Stimulated activated CD8-positive, alpha-beta memory T cell treated with anti-CD3 and anti-CD28 coated beads, Interleukin-15, amount 100 ng/mL, for 4 hours (primary cell): ENCODE measurements around the gene BEGAIN.

Source experiments
- DNase-seq, 2 donors: peaks; one replicate each; pipeline ENCODE4 v3.0.0-alpha.2; 2020; ENCODE audit warnings: low read depth in 2 of 2

The BEGAIN gene

DNA sequence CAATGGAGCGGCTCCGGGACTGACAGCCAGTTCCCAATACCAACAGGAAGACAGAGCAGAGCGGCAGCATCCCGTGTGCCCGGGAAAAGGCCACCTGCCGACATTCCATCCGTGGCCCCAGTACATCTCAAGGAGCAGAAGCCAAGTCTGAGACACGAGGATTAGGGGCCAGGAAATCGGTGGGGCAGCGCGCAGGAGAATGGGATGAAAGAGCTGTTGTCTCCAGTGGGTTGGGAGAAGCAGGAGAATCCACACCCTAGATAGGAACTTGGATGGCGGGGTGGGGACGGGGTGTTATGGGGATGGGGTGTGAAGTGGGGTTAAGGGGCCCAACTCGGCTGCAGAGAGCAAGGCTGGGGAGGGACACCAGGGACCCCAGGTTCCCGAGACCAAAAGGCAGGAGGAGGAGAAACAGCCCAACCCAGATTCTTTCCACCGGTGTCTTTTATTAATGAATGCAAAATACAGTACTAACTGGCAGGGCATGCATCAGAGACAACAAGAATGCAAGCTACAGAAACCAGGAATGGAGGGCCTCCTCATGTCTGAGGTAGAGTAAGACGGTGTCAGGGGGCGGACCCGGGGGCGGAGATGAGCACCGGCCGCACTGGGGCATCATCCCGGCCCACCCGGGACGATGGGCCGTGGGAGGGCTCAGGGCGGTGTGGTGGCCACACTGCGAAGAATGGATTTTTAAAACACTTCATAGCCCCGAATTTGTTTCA is 50.3 kb downstream of the BEGAIN start:
- DNase-seq, result no peak

GRCh38 chr14:100536121-100536510 is 51.1 kb downstream of the BEGAIN start:
- no peak for DNase-seq

DNA sequence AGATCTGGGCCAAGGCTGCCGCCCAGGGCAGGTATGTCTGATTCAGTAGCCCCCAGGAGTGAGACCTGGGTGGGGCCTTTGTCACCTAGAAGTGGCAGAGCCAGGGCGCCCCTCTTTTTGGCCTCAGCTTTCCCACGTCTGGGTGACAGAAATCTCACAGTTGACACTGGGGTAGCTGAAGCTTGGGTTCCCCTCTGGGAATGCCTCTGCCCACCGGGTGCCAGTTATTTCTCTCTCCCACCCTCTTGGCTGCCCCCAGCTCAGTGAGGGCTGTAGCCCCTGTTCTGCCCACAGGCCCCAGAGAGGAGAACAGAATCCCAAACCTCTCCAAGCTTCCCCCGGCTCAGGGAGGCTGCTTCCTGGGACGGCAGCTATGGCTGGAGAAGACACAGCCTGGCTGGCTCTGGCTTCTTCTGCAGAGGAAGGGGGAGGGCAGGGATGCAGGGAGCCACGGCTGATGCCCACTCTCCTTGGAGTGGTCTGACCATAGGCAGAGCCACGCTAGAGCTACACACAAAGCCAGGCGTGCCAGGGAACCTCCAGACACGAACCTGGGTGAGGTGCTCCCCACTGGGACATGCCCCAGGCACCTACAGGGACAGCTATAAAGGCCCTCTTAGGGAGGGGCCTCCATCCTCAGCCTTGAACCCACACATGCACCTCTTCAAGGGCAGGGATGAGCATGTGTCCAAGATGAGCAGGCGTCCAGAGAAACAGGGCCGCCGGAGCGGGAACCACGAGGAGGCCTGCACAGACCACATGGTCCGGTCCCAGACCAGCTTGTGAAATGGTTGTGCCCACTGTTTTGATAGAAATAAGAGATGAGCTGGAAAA is 51.7 kb downstream of the BEGAIN start:
- no peak for DNase-seq

- no peak for DNase-seq
Observed at GRCh38 chr14:100534528-100535286, 52.5 kb downstream of the BEGAIN start.

DNA sequence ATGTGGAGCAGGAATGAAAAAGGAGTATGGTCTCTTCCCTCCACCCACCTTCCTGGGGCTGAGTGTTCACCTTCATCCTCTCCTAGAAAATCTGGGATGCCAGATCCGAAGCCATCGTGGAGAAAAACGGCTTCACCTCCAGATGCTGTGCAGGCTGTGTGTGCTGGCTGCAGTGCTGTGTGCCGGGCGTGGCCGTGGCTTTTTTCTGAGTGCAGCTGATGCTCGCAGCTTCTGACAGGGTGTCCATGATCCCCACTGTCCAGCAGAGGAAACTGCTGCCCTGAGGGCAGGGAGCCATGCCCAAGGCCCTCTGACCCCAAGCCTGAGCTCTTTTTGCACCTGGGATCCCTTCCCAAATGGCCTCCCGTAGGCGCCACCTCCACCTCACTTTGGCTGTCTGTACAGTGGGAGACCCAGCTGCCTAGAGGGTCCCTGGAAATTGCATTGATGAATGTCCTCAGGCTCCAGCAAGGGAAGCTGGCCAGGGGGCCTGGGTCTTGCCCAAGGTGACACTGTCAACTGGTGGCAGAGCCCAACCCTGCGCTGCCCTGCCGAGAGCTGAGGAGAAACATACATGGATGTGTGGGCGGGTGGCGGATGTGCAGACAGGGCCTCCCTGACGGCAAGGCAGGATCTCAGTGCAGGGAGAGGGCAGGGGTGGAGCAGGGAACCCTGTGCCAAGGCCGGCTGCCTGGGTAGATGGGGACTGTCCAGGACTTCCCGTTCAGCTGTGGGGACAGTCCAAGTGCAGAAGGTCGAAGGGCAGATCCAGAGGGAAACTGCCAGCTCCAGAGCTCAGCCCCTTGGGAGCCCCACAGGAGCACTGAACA is 53.3 kb downstream of the BEGAIN start:
- DNase-seq, result no peak

DNA sequence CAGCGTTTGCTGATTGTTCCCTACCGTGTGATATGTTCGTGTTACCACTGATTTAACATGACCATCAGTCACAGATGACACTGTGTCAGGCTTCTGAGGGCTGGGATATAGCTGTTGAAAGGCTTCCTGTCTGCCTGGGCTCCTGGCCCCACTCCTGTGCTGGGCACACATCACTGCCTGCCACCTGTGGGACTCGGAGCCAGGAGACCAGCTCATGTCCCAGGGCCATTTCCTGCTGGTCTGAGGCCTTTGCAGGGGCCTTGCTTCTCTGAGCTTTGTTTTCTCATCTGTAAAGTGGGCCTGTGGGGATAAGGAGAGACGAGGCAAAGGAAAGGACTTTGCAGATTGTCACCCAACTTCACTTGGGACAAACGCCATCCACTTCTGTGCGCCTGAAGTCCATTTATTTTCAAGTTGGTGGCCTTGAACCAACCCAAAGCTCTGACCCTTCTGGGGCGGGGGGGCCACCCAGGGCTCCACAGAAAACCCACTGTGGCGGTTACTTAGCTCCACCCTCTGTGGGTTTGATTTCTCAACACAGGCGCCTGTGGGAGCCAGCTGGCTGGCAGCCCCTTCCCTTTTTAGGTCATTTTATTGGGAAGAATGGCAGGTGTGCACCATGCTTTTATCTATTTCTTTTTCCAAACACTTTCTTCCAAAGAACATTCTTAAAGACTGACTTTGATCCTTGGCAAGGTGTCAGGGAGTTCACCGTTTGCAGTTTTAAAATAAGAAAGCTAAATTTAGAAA is 54.1 kb downstream of the BEGAIN start:
- DNase-seq, result no peak

GRCh38 chr14:100532154-100532861 is 54.9 kb downstream of the BEGAIN start:
- DNase-seq, result no peak

DNA sequence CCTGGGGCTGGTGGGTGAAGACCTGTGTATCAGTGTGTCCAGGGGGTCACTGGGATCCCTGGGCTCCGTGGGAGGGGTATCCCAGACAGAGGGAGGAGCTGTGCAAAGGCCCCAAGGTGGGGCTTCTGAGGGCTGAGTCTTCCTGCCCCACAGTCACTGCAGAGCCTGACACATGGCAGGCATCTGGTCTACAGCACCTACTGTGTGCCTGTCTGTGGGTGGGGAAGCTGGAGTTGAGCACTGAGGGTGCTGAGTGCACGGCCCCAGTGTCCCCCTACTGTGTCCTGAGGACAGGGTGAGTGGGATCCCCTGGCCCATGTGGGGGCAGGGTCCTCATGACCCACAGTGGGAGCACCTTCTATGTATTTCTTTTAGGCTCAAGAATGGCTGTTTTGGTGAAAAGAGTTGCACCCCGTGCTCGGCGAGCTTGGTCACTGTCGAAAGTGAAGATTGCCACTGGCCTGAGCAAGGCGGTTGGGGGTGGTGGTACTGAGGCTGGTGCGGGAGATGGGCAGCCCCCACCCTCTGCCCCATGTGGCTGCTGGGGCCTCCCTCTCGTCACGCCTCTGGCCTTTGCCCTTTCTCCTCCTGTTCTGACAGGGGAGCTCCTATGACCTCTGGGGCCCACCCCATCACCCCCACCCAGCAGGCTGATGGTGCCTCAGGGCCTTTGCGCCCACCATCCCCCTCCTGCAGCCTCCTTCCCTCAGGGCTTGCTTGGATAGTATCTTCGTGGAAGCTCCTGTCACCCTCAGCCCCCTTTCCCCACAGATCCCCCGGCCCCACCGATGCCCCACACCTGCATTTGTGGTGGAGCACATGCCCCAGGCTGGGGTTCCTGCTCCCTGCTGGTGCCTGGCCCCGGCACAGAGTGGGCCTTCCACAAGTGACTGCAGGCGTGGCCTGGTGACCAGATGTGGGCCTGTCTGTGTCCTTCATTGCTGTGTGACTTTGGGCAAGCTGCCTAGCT is 55.8 kb downstream of the BEGAIN start:
- no peak for DNase-seq

GRCh38 chr14:100530270-100531072 is 56.7 kb downstream of the BEGAIN start:
- DNase-seq, result no peak

GRCh38 chr14:100529561-100530031 is 57.6 kb downstream of the BEGAIN start:
- DNase-seq, result no peak

GRCh38 chr14:100528962-100529560 is 58.2 kb downstream of the BEGAIN start:
- DNase-seq, result no peak

DNA sequence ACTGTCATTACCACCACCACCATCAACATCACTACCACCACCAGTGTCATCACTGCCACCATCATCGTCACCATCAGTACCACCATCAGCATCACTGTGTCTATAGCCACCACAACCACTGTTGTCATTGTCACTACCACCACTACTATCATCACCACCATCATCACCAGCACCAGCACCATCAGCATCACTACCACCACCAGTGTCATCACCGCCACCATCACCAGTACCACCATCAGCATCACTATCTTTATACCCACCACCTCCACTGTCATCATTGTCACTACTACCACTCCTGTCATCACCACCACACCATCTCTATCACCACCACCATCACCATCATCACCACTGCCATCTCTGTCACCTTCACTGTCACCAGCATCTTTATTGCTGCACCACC is 60.6 kb downstream of the BEGAIN start:
- DNase-seq, result no peak

DNA sequence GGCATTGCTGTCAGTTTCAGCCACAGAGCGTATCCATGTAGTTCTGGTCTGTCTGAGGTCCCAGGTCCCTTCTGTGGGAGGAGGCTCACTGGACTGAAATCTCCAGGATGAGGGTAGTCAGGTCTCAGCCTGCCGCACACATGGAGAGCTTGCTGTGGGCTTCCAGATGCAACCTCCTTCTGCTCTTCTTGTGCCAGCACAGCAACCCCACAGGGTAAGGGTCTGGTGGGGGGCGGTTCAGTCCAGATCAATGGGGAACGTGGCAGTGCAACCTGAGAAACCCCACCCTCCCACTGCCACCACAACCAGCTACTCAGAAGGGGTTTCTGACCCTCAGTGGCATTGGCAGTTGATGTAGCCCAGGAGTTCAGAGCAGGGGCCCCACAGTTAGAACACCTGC is 61.2 kb downstream of the BEGAIN start:
- no peak for DNase-seq

GRCh38 chr14:100525615-100526014 is 61.6 kb downstream of the BEGAIN start:
- no peak for DNase-seq

DNA sequence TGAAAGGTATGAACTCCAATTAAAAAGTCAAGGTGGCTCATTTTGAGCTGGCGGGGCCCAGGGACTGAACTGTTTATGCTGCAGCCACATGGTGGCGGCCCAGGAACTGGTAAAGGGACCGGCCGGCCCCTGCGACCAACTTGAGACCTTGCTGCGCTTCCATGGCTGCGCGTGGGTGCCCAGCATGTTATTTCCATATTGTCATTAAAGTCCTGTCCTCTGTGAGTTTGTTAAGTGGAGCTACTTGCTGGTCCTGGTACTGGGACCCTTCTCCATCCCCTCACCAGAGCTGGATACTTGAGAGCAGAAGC is 62.3 kb downstream of the BEGAIN start:
- DNase-seq, result no peak

- no peak for DNase-seq
Observed at GRCh38 chr14:100524233-100524932, 62.8 kb downstream of the BEGAIN start.

- no peak for DNase-seq
Observed at GRCh38 chr14:100523843-100524169, 63.4 kb downstream of the BEGAIN start.
